ENCODE results near the gene MED4. TPM values are rescaled to one million over a fixed set of nuclear protein-coding genes. Genes with fewer than 3 reads are reported as not detected.
A peak's percentile ranks its signal among the peaks of the same experiment; 100 is the strongest.

MED4 gene
- total RNA-seq, 4 donors from 2014 or later = 36.7 to 51.4 (median 39.2) TPM

DNA sequence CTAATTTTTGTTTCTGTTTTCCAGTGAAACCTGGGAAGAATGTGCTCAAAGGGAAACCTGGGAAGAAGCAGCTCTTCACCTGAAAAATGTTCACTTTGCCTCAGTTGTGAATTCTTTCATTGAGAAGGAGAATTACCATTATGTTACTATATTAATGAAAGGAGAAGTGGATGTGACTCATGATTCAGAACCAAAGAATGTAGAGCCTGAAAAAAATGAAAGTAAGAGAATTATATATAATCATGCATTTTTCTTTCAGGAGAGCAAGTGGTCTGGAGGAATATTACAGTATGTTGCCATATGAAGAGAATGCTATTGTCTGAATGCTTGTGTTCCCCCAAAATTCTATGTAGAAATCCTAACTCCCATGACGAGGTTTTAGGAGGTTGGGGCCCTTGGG, 54.0 kb downstream of the MED4 start:
- Histone ChIP-seq H3K27ac (no peak overlapping the region), H3K27me3 (no peaks in the 10 kb centered on the region), H3K4me3 (no peak overlapping the region), H3K36me3 (peaks cover 1 to 15% of the 10 kb centered on the region in 2 donors), H3K4me1 (peaks cover 0 to 19% (median 7%) of the 10 kb centered on the region in 3 donors), H3K9me3 (no peaks in the 10 kb centered on the region)
- WGBS, 2 donors (ENCODE audit: low coverage in 1 of 2) = 83 to 100% methylated on average over 1 of the region's 1 CpG
- TF ChIP-seq EP300 (IDR thresholded peaks at IDR 0.05) (no peak), POLR2A (IDR thresholded peaks at IDR 0.05) (no peak), POLR2AphosphoS5 (IDR thresholded peaks at IDR 0.05) (no peak)
- TF ChIP-seq, protein P1, sequence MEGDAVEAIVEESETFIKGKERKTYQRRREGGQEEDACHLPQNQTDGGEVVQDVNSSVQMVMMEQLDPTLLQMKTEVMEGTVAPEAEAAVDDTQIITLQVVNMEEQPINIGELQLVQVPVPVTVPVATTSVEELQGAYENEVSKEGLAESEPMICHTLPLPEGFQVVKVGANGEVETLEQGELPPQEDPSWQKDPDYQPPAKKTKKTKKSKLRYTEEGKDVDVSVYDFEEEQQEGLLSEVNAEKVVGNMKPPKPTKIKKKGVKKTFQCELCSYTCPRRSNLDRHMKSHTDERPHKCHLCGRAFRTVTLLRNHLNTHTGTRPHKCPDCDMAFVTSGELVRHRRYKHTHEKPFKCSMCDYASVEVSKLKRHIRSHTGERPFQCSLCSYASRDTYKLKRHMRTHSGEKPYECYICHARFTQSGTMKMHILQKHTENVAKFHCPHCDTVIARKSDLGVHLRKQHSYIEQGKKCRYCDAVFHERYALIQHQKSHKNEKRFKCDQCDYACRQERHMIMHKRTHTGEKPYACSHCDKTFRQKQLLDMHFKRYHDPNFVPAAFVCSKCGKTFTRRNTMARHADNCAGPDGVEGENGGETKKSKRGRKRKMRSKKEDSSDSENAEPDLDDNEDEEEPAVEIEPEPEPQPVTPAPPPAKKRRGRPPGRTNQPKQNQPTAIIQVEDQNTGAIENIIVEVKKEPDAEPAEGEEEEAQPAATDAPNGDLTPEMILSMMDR (IDR thresholded peaks at IDR 0.05) = no peak
- no peak for ATAC-seq

DNA sequence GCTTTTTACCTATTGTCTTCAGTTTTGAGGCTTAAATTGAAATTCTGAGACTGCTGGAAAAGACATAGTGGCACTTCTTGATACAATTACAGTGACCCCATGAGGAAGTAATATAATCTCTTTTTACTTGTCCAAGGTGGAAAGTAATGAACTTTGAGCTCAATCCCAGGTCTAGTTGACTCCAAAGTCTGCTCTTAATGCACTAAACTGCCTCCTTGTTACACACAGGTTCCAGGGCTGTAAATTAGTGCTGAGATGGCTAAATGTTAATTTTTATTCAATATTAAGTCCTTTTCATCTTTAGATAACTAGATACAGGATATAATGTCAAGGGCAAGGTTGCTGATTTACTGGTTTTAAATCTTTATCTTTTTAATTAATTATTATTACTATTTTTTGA, 54.9 kb downstream of the MED4 start:
- H3K4me3 ChIP-seq = no peak overlapping the region
- no peak overlapping the region for H3K27ac ChIP-seq
- peaks cover 0 to 19% (median 7%) of the 10 kb centered on the region in 3 donors for H3K4me1 ChIP-seq
- no peaks in the 10 kb centered on the region for H3K9me3 ChIP-seq
- H3K36me3 ChIP-seq = peaks cover 0 to 15% of the 10 kb centered on the region in 2 donors
- TF ChIP-seq EP300 (IDR thresholded peaks at IDR 0.05) (no peak), POLR2A (IDR thresholded peaks at IDR 0.05) (no peak), POLR2AphosphoS5 (IDR thresholded peaks at IDR 0.05) (no peak)
- TF ChIP-seq, protein P1 (IDR thresholded peaks at IDR 0.05) = no peak
- no peak for ATAC-seq
- H3K27me3 ChIP-seq = no peaks in the 10 kb centered on the region

DNA sequence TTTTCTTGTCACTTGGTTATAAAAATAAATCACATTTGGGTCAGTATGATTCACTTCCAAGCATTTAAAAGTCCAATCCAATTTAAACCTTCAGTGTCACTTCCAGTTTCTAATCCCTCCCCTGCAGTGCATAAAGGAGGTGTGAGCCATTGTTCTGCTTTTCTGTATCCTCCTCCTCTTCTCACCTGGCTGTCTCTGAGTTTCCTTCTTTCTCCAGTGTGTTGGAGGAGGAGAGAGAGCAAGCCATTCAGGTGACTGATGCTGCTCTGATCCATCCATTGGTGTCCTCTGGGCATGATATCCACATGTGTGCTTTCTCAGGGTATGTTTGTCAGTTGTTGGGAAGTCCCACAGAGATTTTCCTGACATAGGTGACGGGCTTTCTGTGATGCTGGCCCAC, 56.1 kb downstream of the MED4 start:
- Histone ChIP-seq H3K36me3 (peaks cover 0 to 15% of the 10 kb centered on the region in 2 donors), H3K4me3 (peak overlapping the region in 1 of 2 donors; percentile 53), H3K27ac (peak overlapping the region in 3 of 4 donors; percentile 77 to 98 (median 96)), H3K27me3 (no peaks in the 10 kb centered on the region), H3K4me1 (peaks cover 0 to 19% (median 7%) of the 10 kb centered on the region in 3 donors), H3K9me3 (no peaks in the 10 kb centered on the region)
- WGBS, 2 donors (ENCODE audit: low coverage in 1 of 2) = 89 to 100% methylated on average over 1 of the region's 1 CpG
- TF ChIP-seq EP300 (IDR thresholded peaks at IDR 0.05) (no peak), POLR2AphosphoS5 (IDR thresholded peaks at IDR 0.05) (no peak), POLR2A (IDR thresholded peaks at IDR 0.05) (no peak)
- TF ChIP-seq, protein P1 (IDR thresholded peaks at IDR 0.05) = no peak
- no peak for ATAC-seq

DNA sequence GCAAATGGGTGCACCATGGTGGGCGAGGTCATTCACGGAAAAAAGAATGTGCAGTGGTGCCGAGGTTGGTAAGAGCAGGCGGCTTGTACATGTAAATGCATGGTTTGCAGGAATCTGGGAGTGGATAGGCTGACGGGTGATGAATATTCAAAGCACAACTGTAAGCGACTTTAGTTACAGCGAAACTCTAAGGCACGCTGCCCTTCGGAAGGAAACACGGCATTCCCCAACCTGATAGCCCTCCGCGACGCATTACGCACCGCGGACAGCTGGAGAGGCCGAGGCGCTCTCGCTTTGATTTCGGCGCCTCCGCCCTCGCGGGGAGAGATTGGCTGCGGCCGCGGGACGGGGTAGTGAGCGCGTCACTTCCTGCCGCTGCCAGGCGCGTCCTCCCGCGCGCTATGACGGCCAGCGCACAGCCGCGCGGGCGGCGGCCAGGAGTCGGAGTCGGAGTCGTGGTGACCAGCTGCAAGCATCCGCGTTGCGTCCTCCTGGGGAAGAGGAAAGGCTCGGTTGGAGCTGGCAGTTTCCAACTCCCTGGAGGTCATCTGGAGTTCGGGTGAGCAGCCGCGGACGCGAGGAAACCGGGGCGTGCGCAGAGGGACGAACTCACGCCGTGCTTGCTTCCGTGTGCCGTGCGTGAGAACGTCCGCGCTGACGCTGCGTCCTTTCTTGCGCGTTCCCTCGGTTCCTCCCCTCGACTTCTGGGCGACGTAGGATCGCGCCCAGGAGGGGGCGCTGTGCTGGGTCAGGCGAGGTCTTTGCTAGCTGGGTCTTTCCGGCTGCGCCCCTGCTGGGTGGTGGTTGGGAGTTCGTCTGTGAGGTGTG, 57.3 kb downstream of the MED4 start, which contains the start of gene NUDT15:
NUDT15 (plus strand) TSS at position 381 of the 828 bp plus-strand sequence; CDS start at position 402, 21 bp downstream.
- TF ChIP-seq EP300 (IDR thresholded peaks at IDR 0.05) (peak; percentile 33), POLR2A (IDR thresholded peaks at IDR 0.05) (peak; percentile 85 to 88), POLR2AphosphoS5 (IDR thresholded peaks at IDR 0.05) (peak; percentile 93)
- TF ChIP-seq, protein P1 (IDR thresholded peaks at IDR 0.05) = peak; percentile 92 to 98 (median 98)
- peak; percentile 98 for ATAC-seq
- H3K27ac ChIP-seq = peak within 1 kb of the TSS; percentile 77 to 99 (median 97)
- peaks cover 0 to 19% (median 7%) of the 10 kb centered on the region in 3 donors for H3K4me1 ChIP-seq
- peak within 1 kb of the TSS; percentile 53 to 77 for H3K4me3 ChIP-seq
- no peaks in the 10 kb centered on the region for H3K9me3 ChIP-seq
- peaks cover 0 to 15% of the 10 kb centered on the region in 2 donors for H3K36me3 ChIP-seq
- no peaks in the 10 kb centered on the region for H3K27me3 ChIP-seq
- WGBS, 2 donors (ENCODE audit: low coverage in 1 of 2) = 0 to 1% methylated on average over 2 to 12 of the region's 82 CpGs
